GM18870 (cell line): ENCODE data around the gene LGMN.

Experiments
- ATAC-seq: cut with Tn5 transposase; IDR thresholded peaks from one replicate; pipeline ENCODE4 v1.9.1; 2021; ENCODE audit warnings: moderate library complexity; ENCODE audit not compliant: unreplicated experiment

The LGMN gene

DNA sequence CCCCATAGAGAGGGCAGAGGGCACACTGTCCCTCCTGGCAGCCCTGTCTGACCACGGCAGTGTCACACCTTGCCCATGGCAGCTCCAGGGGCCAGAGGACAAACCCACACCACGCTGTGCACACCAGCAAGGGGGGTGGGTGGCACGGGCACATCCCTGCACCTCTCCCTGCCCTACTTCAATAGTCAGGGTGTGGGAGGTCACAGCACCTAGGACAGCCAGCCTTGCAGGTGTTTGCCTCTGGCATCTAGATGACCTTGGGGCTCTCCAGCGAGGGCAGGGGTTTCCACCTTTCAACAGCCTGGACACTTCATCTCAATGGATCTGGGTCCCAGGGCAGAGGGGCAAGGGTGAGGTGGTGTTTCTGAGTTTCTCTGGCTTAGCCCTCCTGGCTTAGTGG is 69.2 kb downstream of the LGMN start:
- ATAC-seq: no peak

DNA sequence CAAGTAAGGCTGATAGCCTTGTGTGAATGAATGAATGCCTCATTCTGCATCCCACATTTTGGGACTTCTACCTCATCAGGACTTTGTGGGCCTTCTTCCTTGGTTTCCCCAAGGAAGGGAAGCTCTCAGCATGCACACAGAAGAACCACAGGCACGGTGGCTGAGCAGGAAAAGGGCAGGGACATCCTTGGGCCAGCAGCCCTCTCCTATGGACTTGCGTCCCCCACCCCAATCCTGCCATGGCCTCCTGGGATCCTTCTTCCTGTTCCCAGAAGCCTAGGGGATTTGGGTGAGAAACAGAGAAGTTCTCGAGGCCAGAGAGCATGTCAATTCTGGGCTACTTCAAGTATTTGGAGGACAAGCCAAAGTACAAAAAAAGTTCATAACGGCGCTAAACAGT is 69.7 kb downstream of the LGMN start:
- ATAC-seq: no peak

DNA sequence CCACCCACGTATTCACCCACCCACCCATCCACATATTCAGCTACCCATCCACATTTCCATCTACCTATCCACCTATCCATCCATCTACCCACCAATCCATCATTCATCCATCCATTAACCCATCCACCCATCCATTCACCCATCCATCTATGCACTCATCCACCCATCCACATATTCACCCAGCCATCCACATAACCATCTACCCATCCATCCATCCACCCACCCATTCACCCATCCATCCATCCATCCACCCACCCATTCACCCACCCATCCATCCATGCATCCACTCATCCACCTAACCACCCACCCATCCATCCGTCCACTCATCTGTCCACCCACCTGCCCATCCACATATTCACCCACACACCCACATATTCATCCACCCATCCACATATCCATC is 70.5 kb downstream of the LGMN start:
- no peak for ATAC-seq

DNA sequence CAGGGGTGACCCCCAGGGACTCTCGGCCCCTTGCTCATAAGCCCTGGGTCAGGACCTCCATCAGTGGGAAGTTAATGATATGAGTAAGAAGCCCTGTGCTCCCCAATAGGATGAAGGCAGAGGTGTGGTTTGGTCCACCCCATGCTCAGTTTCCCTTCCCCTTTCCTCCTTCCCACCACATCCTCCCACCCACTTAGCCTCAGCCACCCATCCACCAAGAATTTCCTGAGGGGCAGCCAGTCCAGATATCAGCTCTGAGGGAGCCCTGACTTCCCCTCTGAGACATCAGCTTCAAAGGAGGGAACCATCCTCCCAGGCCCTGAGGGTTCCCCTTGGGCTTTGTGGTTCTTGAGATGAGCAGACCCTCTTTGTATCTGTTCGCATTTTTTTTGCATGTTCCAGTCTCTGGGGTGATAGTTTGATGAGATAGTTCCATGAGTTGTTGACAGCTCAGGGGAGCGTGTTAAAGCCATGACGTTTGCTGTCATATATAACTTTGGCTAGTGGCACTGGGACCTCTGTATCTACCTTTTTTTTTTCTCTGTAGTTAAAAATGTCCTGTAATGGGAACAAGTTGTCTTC is 71.2 kb downstream of the LGMN start:
- ATAC-seq: peak; percentile 81

DNA sequence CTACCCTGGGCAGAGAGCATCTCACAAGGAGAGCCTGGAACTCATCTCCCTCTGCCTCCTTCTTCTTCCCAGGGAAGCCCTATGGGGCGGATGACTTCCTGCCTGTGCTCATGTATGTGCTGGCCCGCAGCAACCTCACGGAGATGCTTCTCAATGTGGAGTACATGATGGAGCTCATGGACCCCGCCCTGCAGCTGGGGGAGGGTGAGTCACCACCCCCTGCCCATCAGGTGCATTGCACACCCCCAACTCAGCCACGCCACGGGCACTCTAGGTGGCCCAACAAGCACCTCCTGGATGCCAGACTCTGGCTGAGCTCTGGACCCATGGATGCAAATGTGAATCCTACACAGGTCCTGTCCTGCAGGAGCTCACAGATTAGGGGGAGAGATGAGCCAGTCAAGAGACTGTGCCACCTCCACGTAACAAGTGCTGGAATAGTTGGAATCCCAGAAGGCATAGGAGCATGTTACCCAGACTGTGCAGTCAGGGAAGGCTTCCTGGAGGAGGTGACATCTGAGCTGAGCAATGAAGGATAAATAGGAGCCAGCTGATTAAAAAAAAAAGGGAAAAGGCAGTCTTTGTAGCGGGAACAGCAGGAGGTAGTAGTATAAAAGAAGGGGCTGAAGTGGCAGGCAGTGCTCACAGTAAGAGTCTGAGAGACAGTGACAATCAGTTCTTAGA is 71.9 kb downstream of the LGMN start:
- ATAC-seq: no peak

DNA sequence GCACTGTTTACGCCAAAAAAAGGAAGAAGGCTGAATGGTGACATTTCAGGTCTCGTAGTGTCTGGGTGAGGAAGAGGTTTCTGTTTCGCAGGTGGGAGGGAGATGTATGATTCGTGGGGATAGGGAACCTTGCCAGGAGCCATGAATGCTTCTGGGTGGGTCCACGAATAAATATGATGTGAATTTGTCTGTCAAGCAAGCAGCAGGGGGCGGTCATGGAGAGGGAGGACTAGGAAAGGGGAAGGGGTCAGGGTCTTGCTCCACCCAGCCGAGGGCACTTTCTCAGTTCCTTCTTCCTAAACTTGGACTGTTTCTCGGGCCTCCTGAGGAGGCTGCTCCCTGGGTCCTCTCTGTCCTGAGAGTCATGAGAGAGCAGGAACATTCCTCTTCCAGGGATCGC is 72.5 kb downstream of the LGMN start:
- ATAC-seq: no peak

DNA sequence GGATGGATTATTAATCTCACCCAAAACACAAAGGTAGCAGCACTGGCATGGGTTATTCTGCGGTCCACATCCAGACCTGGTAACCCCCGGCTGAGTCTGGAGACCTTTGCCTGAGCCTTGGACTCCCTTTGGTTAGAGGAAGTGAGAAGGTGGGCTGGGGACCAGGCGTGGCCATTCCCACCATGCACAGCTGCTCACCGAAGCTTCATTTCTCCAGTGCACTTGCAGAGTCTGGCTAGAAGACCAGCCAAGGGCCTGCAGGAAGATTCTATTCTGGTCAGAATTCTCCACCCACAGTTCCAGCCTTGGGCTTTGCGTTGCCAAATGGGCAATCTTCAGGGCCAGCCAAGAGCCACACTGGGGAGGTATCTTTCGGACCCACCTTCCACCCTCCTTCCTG is 73.0 kb downstream of the LGMN start:
- no peak for ATAC-seq

DNA sequence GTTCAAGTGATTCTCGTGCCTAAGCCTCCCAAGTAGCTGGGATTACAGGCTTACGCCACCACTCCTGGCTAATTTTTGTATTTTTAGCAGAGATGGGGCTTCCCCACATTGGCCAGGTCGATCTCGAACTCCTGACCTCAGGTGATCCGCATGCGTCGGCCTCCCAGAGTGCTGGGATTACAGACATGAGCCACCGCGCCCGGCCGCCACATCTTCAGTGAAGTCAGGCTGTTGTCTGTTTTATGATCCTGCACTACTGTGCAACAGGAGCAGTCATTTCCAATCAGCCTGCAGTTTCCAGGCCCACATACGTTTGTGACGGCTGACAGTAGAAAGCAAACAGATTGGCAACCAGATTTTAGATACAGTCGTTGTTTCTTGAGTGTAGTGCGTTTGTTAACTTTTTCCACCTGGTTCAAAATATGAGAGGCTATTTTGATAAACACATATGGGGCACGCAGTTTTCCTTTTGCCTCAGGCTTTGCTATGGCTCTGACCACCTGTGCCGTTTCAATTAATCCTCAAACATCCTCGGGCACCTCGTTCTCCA is 74.8 kb downstream of the LGMN start:
- ATAC-seq: no peak

DNA sequence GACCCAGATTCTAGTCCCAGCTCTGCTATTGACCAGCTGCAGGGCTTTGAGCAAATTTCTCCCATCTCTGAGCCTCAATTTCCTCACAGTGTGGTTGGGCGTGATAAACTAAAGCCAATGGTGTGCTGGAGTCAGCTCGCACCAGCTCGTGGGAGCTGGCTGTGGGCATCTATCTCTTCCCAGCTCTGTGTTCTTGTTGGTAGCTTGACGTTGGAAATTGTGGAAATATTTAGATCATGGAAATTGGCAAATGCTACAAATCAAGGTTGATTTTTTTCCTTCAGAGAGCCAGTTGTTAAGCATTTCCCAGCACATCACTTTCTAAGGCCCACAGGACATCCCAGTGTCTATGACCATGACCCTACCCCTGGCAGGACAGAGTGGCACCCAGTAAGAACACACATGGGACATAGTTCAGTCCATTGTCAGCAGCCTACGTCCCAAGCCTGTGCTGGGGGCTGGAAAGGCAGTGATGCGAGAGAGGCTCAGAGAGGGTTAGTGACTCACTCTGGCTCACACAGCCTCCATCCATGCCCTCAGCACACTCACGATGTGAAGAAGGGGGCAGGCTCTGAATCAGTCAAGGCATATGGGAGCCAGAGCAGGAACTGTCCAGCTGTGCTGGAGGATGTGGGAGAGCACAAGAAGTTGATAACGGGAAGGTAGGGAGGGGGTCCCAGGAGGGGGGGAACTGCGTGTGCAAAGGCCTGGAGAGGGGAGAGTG is 77.6 kb downstream of the LGMN start:
- ATAC-seq: no peak

DNA sequence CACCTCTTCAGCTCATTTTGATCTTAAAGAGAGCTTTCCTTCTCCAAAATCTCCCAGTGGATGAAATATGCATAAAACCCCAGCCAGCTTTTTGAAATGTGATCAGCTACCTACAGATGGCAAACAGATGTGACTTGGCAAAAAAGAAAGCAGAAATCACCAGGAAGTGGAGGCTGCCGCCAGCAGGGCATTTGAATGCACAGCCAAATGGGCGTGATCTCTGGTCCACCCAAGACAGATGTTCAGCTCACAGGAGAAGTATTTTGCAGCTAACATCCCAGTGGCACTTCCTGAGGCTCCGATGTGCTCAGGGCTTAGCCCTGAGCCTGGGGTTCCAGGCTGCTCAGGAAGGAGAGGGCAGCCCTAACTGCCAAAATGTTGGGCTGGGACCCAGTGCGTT is 78.3 kb downstream of the LGMN start:
- no peak for ATAC-seq

DNA sequence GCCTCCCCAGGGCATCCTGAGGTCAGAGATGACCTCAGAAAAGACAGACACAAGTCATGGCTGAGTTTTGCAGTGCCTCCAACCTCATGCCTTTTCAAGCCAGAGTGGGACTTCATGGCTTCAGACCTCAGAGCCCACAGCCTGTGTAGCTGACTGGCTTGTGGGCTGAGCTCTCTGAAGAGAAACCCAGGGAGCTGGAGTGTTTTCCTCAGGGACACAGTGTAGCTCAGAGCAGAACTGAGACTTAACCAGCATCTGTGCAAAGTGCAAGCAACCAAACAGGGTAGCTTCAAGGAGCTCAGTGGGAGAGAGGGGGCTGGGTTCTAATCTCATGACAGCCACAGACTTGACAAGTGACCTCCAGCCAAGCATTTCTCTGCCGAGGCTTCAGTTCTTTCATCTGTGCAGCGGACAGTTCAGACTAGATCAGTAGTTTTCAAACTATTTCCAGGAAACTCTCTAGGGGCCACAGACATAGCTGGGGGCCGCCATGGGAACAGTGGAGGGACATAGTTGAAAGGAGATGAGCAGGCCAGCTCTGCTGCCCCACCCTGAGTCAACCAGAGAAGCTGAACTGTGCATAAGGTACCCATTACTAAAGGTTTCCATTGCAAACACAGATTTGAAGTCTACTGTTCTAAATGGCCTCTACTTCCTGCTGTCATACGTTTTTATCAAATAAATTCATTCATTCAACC is 80.0 kb downstream of the LGMN start:
- no peak for ATAC-seq

DNA sequence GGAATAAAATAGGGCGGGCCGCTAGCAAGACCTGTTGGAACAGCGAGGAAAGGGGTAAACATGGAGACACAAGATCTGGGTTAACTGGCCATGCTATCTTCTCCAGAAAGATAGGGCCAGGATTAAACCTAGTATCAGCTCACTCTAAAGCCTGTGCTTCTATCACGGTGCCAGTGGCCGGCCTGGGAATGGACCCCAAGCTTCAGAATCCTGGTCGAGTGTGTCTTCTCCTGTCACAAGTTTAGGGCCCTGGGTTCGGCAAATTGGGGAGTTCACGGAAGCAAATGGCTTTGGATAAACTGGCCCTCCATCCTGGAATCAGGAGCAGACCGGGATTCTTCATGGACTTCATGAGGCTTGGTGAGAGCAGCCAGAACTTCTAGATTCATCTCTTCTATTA is 82.2 kb downstream of the LGMN start:
- no peak for ATAC-seq

DNA sequence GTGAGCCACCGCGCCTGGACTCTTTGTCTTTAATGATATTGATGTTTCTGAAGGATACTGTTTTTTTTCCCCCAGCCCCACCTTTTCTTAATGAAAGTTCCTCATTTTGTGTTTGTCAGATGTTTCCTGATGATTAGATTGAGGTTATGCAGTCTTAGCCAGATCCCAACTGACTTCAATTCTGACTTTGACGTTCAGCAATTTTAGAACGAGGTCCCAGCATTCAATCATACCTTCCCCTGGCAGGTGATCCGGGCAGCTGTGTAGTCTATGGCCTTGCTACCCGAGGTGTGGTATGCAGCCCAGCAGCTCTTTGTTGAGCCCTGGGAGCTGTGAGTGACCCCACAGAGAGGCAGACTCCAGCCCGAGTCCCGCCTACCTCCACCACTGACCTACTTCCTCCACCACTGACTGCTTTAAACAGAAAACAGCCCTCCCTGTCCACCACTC is 82.7 kb downstream of the LGMN start:
- no peak for ATAC-seq

DNA sequence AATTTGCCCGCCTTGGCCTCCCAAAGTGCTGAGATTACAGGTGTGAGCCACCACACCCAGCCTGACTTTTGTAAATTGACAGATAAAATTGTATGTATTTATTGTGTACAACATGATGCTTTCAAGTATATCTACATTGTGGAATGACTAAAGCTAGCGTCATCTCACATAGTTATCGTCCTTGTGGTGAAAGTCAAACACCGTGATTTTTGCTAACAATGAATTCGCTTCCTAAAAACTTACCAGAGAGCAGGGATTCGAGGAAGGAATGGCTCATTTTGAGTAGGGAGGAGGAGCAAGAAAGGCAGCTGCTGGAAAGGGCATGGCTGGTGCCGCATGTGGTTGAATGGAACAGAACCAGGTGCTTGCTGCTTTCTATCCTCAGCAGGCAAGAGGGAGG is 85.4 kb downstream of the LGMN start:
- no peak for ATAC-seq

DNA sequence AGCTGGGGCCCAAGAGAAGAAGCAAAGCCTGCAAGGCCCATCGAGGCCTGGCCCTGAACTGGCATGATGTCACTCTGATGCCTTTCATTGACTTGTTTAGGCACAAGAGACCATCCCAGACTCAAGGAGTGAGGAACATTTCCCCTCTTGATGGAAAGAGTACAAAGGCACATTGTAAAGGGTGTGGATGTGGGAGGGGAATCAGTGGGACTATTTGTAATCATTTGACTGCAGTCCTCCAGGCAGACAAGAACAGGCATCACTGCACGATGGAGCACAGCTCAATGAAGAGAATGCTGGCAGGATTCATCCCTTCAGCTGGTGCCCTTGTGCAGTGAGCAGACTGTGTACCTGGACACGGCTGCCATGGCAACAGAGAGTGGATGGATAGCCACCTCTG is 87.9 kb downstream of the LGMN start:
- ATAC-seq: no peak

DNA sequence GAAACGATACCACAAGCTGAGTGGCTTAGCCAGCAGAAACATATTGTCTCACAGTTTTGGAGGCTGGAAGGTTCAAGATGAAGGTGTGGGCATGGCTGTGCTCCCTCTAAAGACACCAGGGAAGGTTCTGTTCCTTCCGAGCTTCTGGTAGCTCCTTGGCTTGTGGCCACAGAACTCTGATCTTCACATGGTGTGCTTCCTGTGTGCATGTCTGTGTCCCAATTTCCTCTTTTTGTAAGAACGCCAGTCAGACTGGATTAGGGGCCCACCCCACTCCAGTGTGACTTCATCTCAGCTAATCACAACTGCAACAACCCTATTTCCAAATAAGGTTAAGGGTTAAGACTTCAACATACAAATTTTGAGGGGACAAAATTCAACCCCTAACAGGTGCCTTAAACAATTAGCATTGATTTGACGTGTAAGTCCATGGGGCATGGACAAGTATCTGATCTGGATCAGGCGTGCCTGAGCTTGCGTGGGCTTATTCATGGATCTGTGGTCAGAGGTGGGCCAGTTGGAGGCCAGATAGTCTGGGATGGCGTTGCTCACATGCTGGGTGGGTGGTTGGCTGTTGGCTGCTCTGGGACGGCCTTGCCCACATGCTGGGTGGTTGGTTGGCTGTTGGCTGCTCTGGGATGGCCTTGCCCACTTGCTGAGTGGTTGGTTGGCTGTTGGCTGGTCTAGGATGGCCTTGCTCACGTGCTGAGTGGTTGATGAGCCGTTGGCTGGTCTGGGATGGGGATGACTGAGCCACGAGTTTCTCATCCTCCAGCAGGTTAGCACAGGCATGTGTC is 88.5 kb downstream of the LGMN start:
- ATAC-seq: no peak

DNA sequence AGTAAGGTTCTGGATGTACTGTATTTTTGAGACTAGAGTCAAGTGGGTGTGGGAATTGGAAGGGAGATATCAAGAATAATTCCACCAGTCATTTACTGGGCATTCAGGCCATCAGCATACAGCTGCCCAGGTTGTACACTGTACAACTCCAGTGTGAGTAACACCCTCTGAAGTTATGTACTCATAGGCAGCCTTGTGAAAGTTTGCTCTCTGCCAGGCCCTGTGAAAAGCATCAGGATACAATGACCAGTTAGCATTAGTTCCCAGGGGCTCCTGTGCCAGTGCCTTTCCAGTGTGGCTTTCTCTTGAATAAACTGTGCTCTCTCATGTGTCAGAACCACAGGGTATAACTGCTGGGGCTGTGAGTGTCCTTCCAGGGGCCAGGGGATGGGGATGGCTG is 89.7 kb downstream of the LGMN start:
- ATAC-seq: no peak

DNA sequence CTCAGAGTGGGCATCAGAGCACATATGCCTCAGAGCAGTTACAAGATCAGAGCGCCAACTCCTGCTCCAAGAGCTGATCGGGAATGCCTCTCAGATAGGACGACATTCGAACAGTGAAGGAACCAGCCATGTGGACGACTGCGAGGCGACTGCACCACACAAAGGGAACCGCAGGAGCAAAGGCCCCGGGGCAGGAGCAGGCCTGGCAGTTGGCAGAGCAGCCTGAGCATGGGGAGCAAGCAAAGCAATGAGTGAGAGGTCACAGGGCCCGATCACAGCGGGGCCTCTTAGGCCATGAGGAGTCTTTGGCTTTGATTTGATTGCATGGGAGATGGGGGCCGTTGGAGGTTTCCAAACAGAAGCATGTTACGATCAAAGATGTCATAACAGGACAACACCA is 90.3 kb downstream of the LGMN start:
- no peak for ATAC-seq

DNA sequence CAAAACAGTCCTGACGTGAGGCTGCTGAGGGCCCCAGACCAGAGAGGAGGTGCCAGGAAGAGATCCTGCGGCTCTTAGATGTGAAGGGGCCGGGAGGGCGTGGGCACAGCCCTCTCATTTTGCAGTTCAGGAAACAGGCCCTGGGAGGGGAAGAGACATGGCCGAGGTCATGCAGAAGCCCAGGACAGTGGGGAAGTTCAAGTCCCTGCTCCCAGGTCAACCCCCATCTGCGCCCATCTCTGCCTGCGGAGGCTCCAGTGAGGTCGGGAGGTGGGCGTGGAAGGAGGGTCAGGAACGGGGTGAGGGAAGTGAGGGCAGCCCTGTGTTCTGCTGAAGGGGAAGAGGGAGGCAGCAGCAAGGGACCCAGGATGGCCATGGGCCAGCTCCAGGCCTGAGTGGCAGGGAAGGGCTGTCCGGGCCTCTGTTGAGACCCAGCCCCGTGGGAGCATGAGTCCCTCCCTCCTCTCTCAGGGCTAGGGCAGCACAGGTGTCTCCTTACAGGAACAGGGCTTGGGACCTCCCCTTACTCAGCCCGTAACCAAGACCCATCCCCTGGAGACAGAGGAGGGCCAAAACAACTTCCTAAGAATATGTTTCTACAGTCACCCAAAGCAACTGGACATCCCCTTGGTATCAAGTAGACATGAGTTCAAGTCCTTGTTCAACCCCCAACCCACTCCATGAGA is 90.8 kb downstream of the LGMN start:
- ATAC-seq: no peak
